Esophagus (tissue), 2 donors: ENCODE results near the gene TUBG1. TPM values are rescaled to one million over a fixed set of nuclear protein-coding genes. Genes with fewer than 3 reads are reported as not detected.

Experiments used
- H3K27ac ChIP-seq, 2 donors: one replicate each; pipeline ENCODE4 v1.5.1; 2013; ENCODE audit warnings: low read depth in 2 of 2, mild to moderate bottlenecking in 2 of 2, inconsistent platforms in 1 of 2, low read length in 1 of 2, moderate library complexity in 1 of 2
- H3K27me3 ChIP-seq, 2 donors: one replicate each; pipeline ENCODE4 v1.6.1; 2013; ENCODE audit warnings: low read length in 2 of 2, control low read depth in 1 of 2, mild to moderate bottlenecking in 1 of 2; ENCODE audit not compliant: insufficient read depth in 2 of 2, control insufficient read depth in 1 of 2
- H3K36me3 ChIP-seq, 2 donors: one replicate each; pipeline ENCODE4 v1.6.1; 2013; ENCODE audit warnings: low read length in 1 of 2; ENCODE audit not compliant: control insufficient read depth in 2 of 2, insufficient read depth in 2 of 2
- H3K4me1 ChIP-seq, 2 donors: one replicate each; pipeline ENCODE4 v1.6.1; 2013; ENCODE audit warnings: low read length in 1 of 2; ENCODE audit not compliant: control insufficient read depth in 2 of 2, insufficient read depth in 2 of 2
- H3K4me3 ChIP-seq, 2 donors: one replicate each; pipeline ENCODE4 v1.5.1; 2013; ENCODE audit warnings: low read length in 2 of 2, mild to moderate bottlenecking in 2 of 2, low read depth in 1 of 2, moderate library complexity in 1 of 2
- H3K9me3 ChIP-seq, 2 donors: one replicate each; pipeline ENCODE4 v1.6.1; 2013; ENCODE audit warnings: mild to moderate bottlenecking in 2 of 2, low read depth in 1 of 2, low read length in 1 of 2, moderate library complexity in 1 of 2; ENCODE audit not compliant: control insufficient read depth in 2 of 2, insufficient read depth in 1 of 2
- WGBS, 2 donors: extraction: QIAGEN DNeasy Blood & Tissue Kit; methylation state at CpG; one replicate each; pipeline ENCODE4 v1.1.7; 2013; 5-methylcytosine and 5-hydroxymethylcytosine counted together
- polyA plus RNA-seq, 2 donors: library from polyadenylated mRNA; stranded (reverse); fragments of 200-250 nt; gene quantifications; one replicate each; pipeline ENCODE4 v1.2.3, GENCODE V29; 2013
- donor health status: healthy with polysubstance abuse.
- donor health status: Bipolar disorder and iron deficiency.

TUBG1 gene
- polyA plus RNA-seq, result 10 to 100 TPM; 27.2 to 49.9 TPM

- Histone ChIP-seq H3K27me3 (no peaks in the 10 kb centered on the region), H3K36me3 (peaks cover 14 to 16% of the 10 kb centered on the region in 2 donors), H3K27ac (peak within 1 kb of the TSS; percentile 90 to 97), H3K4me3 (peak within 1 kb of the TSS; percentile 89 to 95), H3K9me3 (no peaks in the 10 kb centered on the region), H3K4me1 (peaks cover 0 to 2% of the 10 kb centered on the region in 2 donors)
- 0% methylated on average over 66 of the region's 66 CpGs for WGBS, 2 donors
Measured at GRCh38 chr17:42609182-42609813, at the start of gene TUBG1, which contains the start of gene RETREG3. TUBG1 (plus strand) TSS chr17:42609683; CDS start chr17:42609738, 55 bp downstream. RETREG3 (minus strand) TSS chr17:42609374; CDS start chr17:42609324, 50 bp downstream.

GRCh38 chr17:42560246-42560645 is 49.2 kb upstream of the TUBG1 start:
- no peak overlapping the region for H3K4me3 ChIP-seq
- H3K4me1 ChIP-seq, result peaks cover 9 to 19% of the 10 kb centered on the region in 2 donors
- no peaks in the 10 kb centered on the region for H3K9me3 ChIP-seq
- H3K36me3 ChIP-seq, result peaks cover 0 to 9% of the 10 kb centered on the region in 2 donors
- 81 to 90% methylated on average over 3 of the region's 3 CpGs for WGBS, 2 donors
- no peak overlapping the region for H3K27ac ChIP-seq
- H3K27me3 ChIP-seq, result no peaks in the 10 kb centered on the region

DNA sequence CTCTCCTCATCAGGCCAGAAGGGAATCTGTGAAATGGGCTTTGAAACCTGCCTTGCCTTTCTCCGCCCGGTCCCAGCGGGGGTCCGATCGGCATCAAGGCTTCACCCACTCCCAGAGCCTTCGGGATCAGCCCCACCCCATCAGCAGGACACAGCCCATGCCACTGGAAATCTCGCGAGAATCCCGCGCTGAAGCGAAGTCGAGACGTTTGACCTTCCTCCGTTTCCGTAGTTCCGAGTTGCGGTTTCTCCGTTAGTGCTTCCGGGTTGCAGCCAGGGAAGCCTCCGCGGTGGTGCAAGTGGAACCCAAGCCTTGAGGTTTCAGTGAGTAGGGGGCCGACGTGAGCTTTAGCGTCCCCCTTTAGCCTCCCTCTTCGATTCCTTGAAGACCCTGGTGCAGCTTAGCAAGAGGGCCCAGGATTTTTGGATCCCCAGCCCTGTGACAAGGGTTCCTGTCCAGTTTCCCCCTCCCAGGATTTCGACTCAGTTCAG is 47.5 kb upstream of the TUBG1 start, which contains the start of gene COASY:
Gene COASY (plus strand): TSS at position 252 of the 491 bp plus-strand sequence. CDS start 475 bp downstream, outside the sequence.
- peak within 1 kb of the TSS; percentile 89 to 97 for H3K27ac ChIP-seq
- peaks cover 13 to 29% of the 10 kb centered on the region in 2 donors for H3K4me1 ChIP-seq
- WGBS, 2 donors, result 1% methylated on average over 26 of the region's 26 CpGs
- H3K36me3 ChIP-seq, result peaks cover 3 to 18% of the 10 kb centered on the region in 2 donors
- H3K27me3 ChIP-seq, result no peaks in the 10 kb centered on the region
- no peaks in the 10 kb centered on the region for H3K9me3 ChIP-seq
- H3K4me3 ChIP-seq, result peak within 1 kb of the TSS; percentile 91

DNA sequence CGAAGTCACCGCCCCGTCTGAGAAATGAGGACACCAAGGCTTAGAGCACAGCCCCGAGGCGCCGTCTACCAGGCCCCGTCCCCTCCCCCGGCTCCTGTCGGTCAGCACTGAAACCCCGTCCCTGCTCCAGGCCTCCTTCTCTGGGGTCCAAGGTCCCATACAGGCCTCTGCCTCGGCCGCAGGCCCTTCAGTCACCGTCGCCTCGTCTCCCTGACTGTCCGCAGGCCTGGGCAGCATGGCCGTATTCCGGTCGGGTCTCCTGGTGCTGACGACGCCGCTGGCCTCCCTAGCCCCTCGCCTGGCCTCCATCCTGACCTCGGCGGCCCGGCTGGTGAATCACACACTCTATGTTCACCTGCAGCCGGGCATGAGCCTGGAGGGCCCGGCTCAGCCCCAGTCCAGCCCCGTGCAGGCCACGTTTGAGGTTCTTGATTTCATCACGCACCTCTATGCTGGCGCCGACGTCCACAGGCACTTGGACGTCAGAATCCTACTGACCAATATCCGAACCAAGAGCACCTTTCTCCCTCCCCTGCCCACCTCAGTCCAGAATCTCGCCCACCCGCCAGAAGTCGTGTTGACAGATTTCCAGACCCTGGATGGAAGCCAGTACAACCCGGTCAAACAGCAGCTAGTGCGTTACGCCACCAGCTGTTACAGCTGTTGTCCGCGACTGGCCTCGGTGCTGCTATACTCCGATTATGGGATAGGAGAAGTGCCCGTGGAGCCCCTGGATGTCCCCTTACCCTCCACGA is 46.9 kb upstream of the TUBG1 start:
- H3K27ac ChIP-seq, result peak overlapping the region; percentile 89 to 97
- 7 to 8% methylated on average over 47 to 48 of the region's 48 CpGs for WGBS, 2 donors

DNA sequence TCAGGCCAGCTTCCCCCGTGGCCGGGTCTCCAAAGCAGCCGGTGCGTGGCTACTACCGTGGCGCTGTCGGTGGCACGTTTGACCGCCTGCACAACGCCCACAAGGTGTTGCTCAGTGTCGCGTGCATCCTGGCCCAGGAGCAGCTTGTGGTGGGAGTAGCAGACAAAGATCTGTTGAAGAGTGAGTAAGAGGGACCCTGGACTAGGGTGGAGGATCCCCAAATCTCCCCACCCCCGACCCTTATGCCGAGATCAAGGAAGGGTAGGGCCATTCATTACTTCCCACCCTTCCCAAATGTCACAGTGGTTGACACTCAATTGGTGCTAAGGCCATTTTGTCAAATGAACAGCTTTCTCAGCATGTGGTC is 46.4 kb upstream of the TUBG1 start:
- H3K4me3 ChIP-seq, result peak overlapping the region; percentile 91
- H3K36me3 ChIP-seq, result peaks cover 3 to 18% of the 10 kb centered on the region in 2 donors
- peak overlapping the region; percentile 89 to 97 for H3K27ac ChIP-seq
- H3K4me1 ChIP-seq, result peaks cover 13 to 35% of the 10 kb centered on the region in 2 donors
- H3K27me3 ChIP-seq, result no peaks in the 10 kb centered on the region
- 53 to 60% methylated on average over 14 of the region's 14 CpGs for WGBS, 2 donors
- H3K9me3 ChIP-seq, result no peaks in the 10 kb centered on the region

More for the DNA sequence above, 46.9 kb upstream of the TUBG1 start:
- peaks cover 3 to 18% of the 10 kb centered on the region in 2 donors for H3K36me3 ChIP-seq
- H3K9me3 ChIP-seq, result no peaks in the 10 kb centered on the region
- peaks cover 13 to 32% of the 10 kb centered on the region in 2 donors for H3K4me1 ChIP-seq
- H3K27me3 ChIP-seq, result no peaks in the 10 kb centered on the region
- H3K4me3 ChIP-seq, result peak overlapping the region; percentile 91

DNA sequence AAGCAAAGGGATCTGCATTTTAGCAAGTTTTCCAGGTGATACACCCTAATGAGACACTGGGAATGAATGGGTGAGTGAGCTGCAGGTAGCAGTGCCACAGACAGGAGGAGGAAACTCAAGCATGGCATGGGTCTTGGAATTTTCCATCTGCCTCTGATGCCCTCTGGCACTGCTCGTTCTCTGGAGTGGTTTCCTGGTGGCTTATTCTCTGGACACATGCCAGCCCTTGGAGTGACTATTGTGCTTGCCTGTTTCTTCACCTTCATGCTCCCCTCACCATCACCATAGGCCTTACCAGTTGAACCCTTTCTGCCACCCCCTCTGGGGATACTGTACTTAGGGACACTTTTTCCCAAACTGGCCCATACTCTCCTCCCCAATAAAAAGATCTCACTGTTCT is 45.9 kb upstream of the TUBG1 start:
- Histone ChIP-seq H3K27me3 (no peaks in the 10 kb centered on the region), H3K4me3 (peak overlapping the region; percentile 91), H3K4me1 (peaks cover 13 to 35% of the 10 kb centered on the region in 2 donors), H3K27ac (peak overlapping the region; percentile 89 to 97), H3K9me3 (no peaks in the 10 kb centered on the region), H3K36me3 (peaks cover 3 to 21% of the 10 kb centered on the region in 2 donors)
- WGBS, 2 donors, result 9 to 19% methylated on average over 1 of the region's 1 CpG

- H3K36me3 ChIP-seq, result peaks cover 7 to 25% of the 10 kb centered on the region in 2 donors
- H3K9me3 ChIP-seq, result no peaks in the 10 kb centered on the region
- peak overlapping the region in 1 of 2 donors; percentile 97 for H3K27ac ChIP-seq
- peak overlapping the region in 1 of 2 donors; percentile 5 for H3K4me3 ChIP-seq
- H3K4me1 ChIP-seq, result peaks cover 13 to 38% of the 10 kb centered on the region in 2 donors
- 81 to 85% methylated on average over 9 of the region's 9 CpGs for WGBS, 2 donors
- no peaks in the 10 kb centered on the region for H3K27me3 ChIP-seq
Measured at GRCh38 chr17:42563950-42564349, 45.5 kb upstream of the TUBG1 start.

- 86 to 88% methylated on average over 15 of the region's 15 CpGs for WGBS, 2 donors
- Histone ChIP-seq H3K4me1 (peaks cover 13 to 38% of the 10 kb centered on the region in 2 donors), H3K27ac (peak overlapping the region in 1 of 2 donors; percentile 94), H3K4me3 (no peak overlapping the region), H3K9me3 (no peaks in the 10 kb centered on the region), H3K36me3 (peaks cover 15 to 35% of the 10 kb centered on the region in 2 donors), H3K27me3 (no peaks in the 10 kb centered on the region)
Measured at GRCh38 chr17:42564815-42565522, 44.5 kb upstream of the TUBG1 start.
